ENCODE data around the gene ABLIM1. TPM values are rescaled to one million over a fixed set of nuclear protein-coding genes. Genes with fewer than 3 reads are reported as not detected.

Gene ABLIM1
- total and polyA plus RNA-seq, 2 of the 13 experiments (the other 11 are each of a cell fraction or from before 2014, with no cell fraction given), result 59.4 to 92.7 TPM

DNA sequence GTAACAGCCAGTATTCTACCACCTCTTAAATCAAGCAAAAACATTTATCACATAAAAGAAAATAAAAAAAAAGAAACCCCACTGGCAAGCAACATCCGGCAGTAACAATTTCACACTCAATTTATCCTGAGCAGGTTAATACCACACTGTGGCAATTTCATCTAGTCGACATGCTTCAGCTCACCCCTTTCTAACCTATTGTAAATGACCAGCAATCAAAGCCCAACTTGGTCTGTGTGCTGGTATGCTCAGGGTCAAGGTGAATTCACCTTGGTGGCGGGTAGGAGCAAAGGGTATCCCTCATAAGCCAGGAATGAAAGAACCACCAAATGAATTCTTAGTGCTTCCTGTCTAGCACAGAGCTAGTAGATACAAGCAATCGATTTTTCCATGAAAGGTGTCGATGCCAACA is 144.7 kb downstream of the ABLIM1 start (continued):
- TF ChIP-seq TBX3 (IDR thresholded peaks at IDR 0.05; ENCODE audit: borderline replicate concordance) (peak; percentile 35; the same call in 1 of the 2 replicates), SUZ12 (IDR thresholded peaks at IDR 0.05; ENCODE audit: low read depth, low read length) (no peak), SALL1 (CRISPR knock-in tag; IDR thresholded peaks at IDR 0.05) (peak; percentile 55; the same call in 1 of the 2 replicates), SETDB1 (CRISPR knock-in tag; IDR thresholded peaks at IDR 0.05; ENCODE audit: borderline replicate concordance) (no peak), ZNF598 (CRISPR knock-in tag; IDR thresholded peaks at IDR 0.05; ENCODE audit: borderline replicate concordance) (no peak), MIXL1 (CRISPR knock-in tag; IDR thresholded peaks at IDR 0.05) (peak; percentile 29; the same call in 1 of the 2 replicates), RARA (CRISPR knock-in tag; IDR thresholded peaks at IDR 0.05) (peak; percentile 88), EP300 (IDR thresholded peaks at IDR 0.05; ENCODE audit: low read depth in 2 of 2, low read length in 2 of 2) (0 out of 4 replicates have a peak, but pooled peaks of 1 of the 2 experiments have one; percentile 18), EP300 (CRISPR knock-in tag; IDR thresholded peaks at IDR 0.05; ENCODE audit: borderline replicate concordance) (no peak), GATAD2A (CRISPR knock-in tag; IDR thresholded peaks at IDR 0.05) (peak; percentile 32; the same call in 1 of the 2 replicates), POGZ (CRISPR knock-in tag; IDR thresholded peaks at IDR 0.05) (peak; percentile 37; the same call in 1 of the 2 replicates), ZNF562 (CRISPR knock-in tag; IDR thresholded peaks at IDR 0.05; ENCODE audit: borderline replicate concordance) (no peak), ZNF607 (CRISPR knock-in tag; IDR thresholded peaks at IDR 0.05; ENCODE audit: borderline replicate concordance) (no peak), ZNF224 (CRISPR knock-in tag; IDR thresholded peaks at IDR 0.05) (no peak), NCOA2 (CRISPR knock-in tag; IDR thresholded peaks at IDR 0.05) (0 out of 2 replicates have a peak, but pooled peaks have one; percentile 22)
- TF ChIP-seq, protein P1, sequence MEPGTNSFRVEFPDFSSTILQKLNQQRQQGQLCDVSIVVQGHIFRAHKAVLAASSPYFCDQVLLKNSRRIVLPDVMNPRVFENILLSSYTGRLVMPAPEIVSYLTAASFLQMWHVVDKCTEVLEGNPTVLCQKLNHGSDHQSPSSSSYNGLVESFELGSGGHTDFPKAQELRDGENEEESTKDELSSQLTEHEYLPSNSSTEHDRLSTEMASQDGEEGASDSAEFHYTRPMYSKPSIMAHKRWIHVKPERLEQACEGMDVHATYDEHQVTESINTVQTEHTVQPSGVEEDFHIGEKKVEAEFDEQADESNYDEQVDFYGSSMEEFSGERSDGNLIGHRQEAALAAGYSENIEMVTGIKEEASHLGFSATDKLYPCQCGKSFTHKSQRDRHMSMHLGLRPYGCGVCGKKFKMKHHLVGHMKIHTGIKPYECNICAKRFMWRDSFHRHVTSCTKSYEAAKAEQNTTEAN (CRISPR knock-in tag; conservative IDR thresholded peaks at IDR 0.05), result no peak
- TF ChIP-seq, protein P2, sequence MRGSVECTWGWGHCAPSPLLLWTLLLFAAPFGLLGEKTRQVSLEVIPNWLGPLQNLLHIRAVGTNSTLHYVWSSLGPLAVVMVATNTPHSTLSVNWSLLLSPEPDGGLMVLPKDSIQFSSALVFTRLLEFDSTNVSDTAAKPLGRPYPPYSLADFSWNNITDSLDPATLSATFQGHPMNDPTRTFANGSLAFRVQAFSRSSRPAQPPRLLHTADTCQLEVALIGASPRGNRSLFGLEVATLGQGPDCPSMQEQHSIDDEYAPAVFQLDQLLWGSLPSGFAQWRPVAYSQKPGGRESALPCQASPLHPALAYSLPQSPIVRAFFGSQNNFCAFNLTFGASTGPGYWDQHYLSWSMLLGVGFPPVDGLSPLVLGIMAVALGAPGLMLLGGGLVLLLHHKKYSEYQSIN (CRISPR knock-in tag; IDR thresholded peaks at IDR 0.05; ENCODE audit: borderline replicate concordance), result no peak
- TF ChIP-seq, protein P3, sequence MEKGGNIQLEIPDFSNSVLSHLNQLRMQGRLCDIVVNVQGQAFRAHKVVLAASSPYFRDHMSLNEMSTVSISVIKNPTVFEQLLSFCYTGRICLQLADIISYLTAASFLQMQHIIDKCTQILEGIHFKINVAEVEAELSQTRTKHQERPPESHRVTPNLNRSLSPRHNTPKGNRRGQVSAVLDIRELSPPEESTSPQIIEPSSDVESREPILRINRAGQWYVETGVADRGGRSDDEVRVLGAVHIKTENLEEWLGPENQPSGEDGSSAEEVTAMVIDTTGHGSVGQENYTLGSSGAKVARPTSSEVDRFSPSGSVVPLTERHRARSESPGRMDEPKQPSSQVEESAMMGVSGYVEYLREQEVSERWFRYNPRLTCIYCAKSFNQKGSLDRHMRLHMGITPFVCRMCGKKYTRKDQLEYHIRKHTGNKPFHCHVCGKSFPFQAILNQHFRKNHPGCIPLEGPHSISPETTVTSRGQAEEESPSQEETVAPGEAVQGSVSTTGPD (CRISPR knock-in tag; IDR thresholded peaks at IDR 0.05), result 0 out of 2 replicates have a peak, but pooled peaks have one; percentile 68
- TF ChIP-seq, protein P4, sequence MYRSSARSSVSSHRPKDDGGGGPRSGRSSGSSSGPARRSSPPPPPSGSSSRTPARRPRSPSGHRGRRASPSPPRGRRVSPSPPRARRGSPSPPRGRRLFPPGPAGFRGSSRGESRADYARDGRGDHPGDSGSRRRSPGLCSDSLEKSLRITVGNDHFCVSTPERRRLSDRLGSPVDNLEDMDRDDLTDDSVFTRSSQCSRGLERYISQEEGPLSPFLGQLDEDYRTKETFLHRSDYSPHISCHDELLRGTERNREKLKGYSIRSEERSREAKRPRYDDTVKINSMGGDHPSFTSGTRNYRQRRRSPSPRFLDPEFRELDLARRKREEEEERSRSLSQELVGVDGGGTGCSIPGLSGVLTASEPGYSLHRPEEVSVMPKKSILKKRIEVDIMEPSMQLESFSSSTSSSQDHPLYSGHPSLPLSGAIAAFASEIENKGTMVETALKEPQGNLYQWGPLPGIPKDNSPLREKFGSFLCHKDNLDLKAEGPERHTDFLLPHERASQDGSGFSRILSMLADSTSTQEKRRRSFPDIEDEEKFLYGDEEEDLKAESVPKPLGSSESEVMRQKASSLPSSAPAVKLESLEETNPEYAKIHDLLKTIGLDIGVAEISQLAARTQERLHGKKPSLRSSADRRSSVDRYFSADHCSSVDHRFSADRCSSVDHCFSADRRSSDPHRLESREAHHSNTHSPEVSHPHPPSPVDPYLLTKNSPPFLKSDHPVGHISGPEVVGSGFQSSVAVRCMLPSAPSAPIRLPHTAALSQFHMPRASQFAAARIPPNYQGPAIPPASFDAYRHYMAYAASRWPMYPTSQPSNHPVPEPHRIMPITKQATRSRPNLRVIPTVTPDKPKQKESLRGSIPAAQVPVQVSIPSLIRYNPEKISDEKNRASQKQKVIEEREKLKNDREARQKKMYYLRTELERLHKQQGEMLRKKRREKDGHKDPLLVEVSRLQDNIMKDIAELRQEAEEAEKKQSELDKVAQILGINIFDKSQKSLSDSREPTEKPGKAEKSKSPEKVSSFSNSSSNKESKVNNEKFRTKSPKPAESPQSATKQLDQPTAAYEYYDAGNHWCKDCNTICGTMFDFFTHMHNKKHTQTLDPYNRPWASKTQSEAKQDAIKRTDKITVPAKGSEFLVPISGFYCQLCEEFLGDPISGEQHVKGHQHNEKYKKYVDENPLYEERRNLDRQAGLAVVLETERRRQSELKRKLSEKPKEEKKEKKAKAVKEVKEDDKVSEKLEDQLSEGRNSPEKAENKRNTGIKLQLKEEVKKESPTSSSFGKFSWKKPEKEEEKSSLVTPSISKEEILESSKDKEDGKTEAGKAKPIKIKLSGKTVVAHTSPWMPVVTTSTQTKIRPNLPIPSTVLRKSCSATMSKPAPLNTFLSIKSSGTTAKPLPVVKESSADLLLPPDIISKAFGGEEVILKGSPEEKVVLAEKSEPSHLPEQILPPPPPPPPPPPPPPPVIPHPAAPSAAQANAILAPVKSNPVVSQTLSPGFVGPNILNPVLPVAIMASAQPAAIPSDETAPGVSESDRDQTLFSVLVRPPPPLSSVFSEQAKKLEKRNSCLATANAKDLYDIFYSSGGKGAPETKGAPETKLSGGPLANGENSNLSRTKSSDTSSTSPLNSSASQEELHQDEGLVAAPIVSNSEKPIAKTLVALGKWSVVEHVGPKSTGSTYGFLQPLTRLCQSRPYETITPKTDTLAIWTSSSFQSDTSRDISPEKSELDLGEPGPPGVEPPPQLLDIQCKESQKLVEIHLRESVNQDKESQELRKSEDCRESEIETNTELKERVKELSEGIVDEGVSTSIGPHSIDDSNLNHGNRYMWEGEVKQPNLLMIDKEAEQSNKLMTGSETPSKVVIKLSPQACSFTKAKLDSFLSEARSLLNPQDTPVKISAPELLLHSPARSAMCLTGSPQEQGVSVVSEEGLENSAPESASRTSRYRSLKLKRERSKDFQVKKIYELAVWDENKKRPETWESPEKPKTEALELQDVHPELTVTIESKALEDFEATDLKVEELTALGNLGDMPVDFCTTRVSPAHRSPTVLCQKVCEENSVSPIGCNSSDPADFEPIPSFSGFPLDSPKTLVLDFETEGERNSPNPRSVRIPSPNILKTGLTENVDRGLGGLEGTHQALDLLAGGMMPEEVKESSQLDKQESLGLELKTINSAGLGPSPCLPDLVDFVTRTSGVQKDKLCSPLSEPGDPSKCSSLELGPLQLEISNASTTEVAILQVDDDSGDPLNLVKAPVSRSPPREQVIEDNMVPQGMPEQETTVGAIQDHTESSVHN (CRISPR knock-in tag; IDR thresholded peaks at IDR 0.05), result no peak

Measured in HepG2 (cell line).